ENCODE results near the gene MESP2. TPM values are rescaled to one million over a fixed set of nuclear protein-coding genes. Genes with fewer than 3 reads are reported as not detected.
A peak's percentile ranks its signal among the peaks of the same experiment; 100 is the strongest.
"Not testable (repeated sequence)": the region's sequence is repeated elsewhere in the genome, so short reads cannot be mapped to it uniquely, and the experiment has no call there.

MESP2 gene
- total and polyA plus RNA-seq, 2 experiments from 2014 or later, result not detected

GRCh38 chr15:89781891-89782618 is 5.9 kb downstream of the MESP2 start:
- Histone ChIP-seq H3K9ac (no peak overlapping the region), H4K20me1 (ENCODE audit: insufficient read depth) (no peaks in the 10 kb centered on the region), H3K4me2 (ENCODE audit: unreplicated experiment) (peak overlapping the region; percentile 18), H3K36me3 (ENCODE audit: low read depth) (peaks cover 22% of the 10 kb centered on the region), H2AFZ (no peak overlapping the region), H3K9me2 (ENCODE audit: insufficient read depth) (no peaks in the 10 kb centered on the region), H3K79me2 (ENCODE audit: insufficient read depth) (no peaks in the 10 kb centered on the region), H3K27ac (peak overlapping the region; percentile 65), H3K4me3 (no peak overlapping the region), H3K27me3 (replicated peaks; ENCODE audit: insufficient read depth) (no peaks in the 10 kb centered on the region), H3F3A (ENCODE audit: insufficient read depth) (peaks cover 57% of the 10 kb centered on the region), H3K9me3 (ENCODE audit: low read depth) (no peaks in the 10 kb centered on the region), H3K4me1 (ENCODE audit: insufficient read depth) (peaks cover 37% of the 10 kb centered on the region)
- WGBS, 2 experiments (ENCODE audit: low coverage in 1 of 2, low lambda C conversion rate in 2 of 2, missing lambda C conversion rate in 2 of 2), result 67 to 75% methylated on average over 15 of the region's 15 CpGs
- in situ Hi-C loops (cut with MboI), result no loop called here
- TF ChIP-seq EZH2 (IDR thresholded peaks at IDR 0.05; ENCODE audit: insufficient read depth, poor library complexity, severe bottlenecking) (no peak), EZH2phosphoT487 (IDR thresholded peaks at IDR 0.05; ENCODE audit: insufficient read depth, low read depth) (no peak)
- DNase-seq, result peak; percentile 92

GRCh38 chr15:89782619-89782950 is 6.5 kb downstream of the MESP2 start:
- H3K36me3 ChIP-seq (ENCODE audit: low read depth), result peaks cover 28% of the 10 kb centered on the region
- H3K9me2 ChIP-seq (ENCODE audit: insufficient read depth); H3K9ac ChIP-seq; H3K27me3 ChIP-seq (replicated peaks; ENCODE audit: insufficient read depth); H2AFZ ChIP-seq; H3K79me2 ChIP-seq (ENCODE audit: insufficient read depth); H3K9me3 ChIP-seq (ENCODE audit: low read depth); H4K20me1 ChIP-seq (ENCODE audit: insufficient read depth); H3K4me3 ChIP-seq; DNase-seq; in situ Hi-C loops (cut with MboI): not testable (repeated sequence)
- peaks cover 37% of the 10 kb centered on the region for H3K4me1 ChIP-seq (ENCODE audit: insufficient read depth)
- 91 to 92% methylated on average over 8 to 9 of the region's 9 CpGs for WGBS, 2 experiments (ENCODE audit: low coverage in 1 of 2, low lambda C conversion rate in 2 of 2, missing lambda C conversion rate in 2 of 2)
- H3F3A ChIP-seq (ENCODE audit: insufficient read depth), result peaks cover 63% of the 10 kb centered on the region
- peak overlapping the region; percentile 65 for H3K27ac ChIP-seq
- H3K4me2 ChIP-seq (ENCODE audit: unreplicated experiment), result peak overlapping the region; percentile 18

GRCh38 chr15:89783111-89783860 is 7.2 kb downstream of the MESP2 start:
- Histone ChIP-seq H2AFZ (peak overlapping the region; percentile 11; the same call in 1 of the 2 replicates), H4K20me1 (ENCODE audit: insufficient read depth) (no peaks in the 10 kb centered on the region), H3K36me3 (ENCODE audit: low read depth) (peaks cover 35% of the 10 kb centered on the region), H3K9ac (peak overlapping the region; percentile 17; the same call in 1 of the 2 replicates), H3K27ac (peak overlapping the region; percentile 65), H3F3A (ENCODE audit: insufficient read depth) (peaks cover 70% of the 10 kb centered on the region), H3K27me3 (replicated peaks; ENCODE audit: insufficient read depth) (no peaks in the 10 kb centered on the region), H3K9me2 (ENCODE audit: insufficient read depth) (no peaks in the 10 kb centered on the region), H3K9me3 (ENCODE audit: low read depth) (no peaks in the 10 kb centered on the region), H3K4me1 (ENCODE audit: insufficient read depth) (peaks cover 37% of the 10 kb centered on the region), H3K4me3 (no peak overlapping the region), H3K4me2 (ENCODE audit: unreplicated experiment) (no peak overlapping the region), H3K79me2 (ENCODE audit: insufficient read depth) (0 out of 2 replicates have a peak, but pooled peaks cover 3% of the 10 kb centered on the region)
- TF ChIP-seq EZH2 (IDR thresholded peaks at IDR 0.05; ENCODE audit: insufficient read depth, poor library complexity, severe bottlenecking), result no peak
- TF ChIP-seq EZH2phosphoT487 (IDR thresholded peaks at IDR 0.05; ENCODE audit: insufficient read depth, low read depth), result no peak
- in situ Hi-C loops (cut with MboI), result no loop called here
- WGBS, 2 experiments (ENCODE audit: low coverage in 1 of 2, low lambda C conversion rate in 2 of 2, missing lambda C conversion rate in 2 of 2), result 19 to 20% methylated on average over 14 of the region's 14 CpGs
- peak; percentile 73 for DNase-seq

GRCh38 chr15:89783861-89784685 is 7.9 kb downstream of the MESP2 start:
- Histone ChIP-seq H4K20me1 (ENCODE audit: insufficient read depth) (no peaks in the 10 kb centered on the region), H2AFZ (no peak overlapping the region), H3K36me3 (ENCODE audit: low read depth) (peaks cover 42% of the 10 kb centered on the region), H3K4me1 (ENCODE audit: insufficient read depth) (peaks cover 37% of the 10 kb centered on the region), H3F3A (ENCODE audit: insufficient read depth) (peaks cover 76% of the 10 kb centered on the region), H3K27me3 (replicated peaks; ENCODE audit: insufficient read depth) (no peaks in the 10 kb centered on the region), H3K4me2 (ENCODE audit: unreplicated experiment) (no peak overlapping the region), H3K79me2 (ENCODE audit: insufficient read depth) (peaks cover 6% of the 10 kb centered on the region; the same call in 1 of the 2 replicates), H3K9me3 (ENCODE audit: low read depth) (no peaks in the 10 kb centered on the region), H3K9me2 (ENCODE audit: insufficient read depth) (no peaks in the 10 kb centered on the region), H3K4me3 (no peak overlapping the region), H3K27ac (peak overlapping the region; percentile 65), H3K9ac (peak overlapping the region; percentile 17; the same call in 1 of the 2 replicates)
- DNase-seq, result no peak
- TF ChIP-seq EZH2 (IDR thresholded peaks at IDR 0.05; ENCODE audit: insufficient read depth, poor library complexity, severe bottlenecking), result no peak
- TF ChIP-seq EZH2phosphoT487 (IDR thresholded peaks at IDR 0.05; ENCODE audit: insufficient read depth, low read depth), result no peak
- WGBS, 2 experiments (ENCODE audit: low coverage in 1 of 2, low lambda C conversion rate in 2 of 2, missing lambda C conversion rate in 2 of 2), result 82% methylated on average over 15 of the region's 15 CpGs
- in situ Hi-C loops (cut with MboI), result no loop called here

Data from GM23248 (cell line).